ENCODE results near the gene ACTBL2. TPM values are rescaled to one million over a fixed set of nuclear protein-coding genes. Genes with fewer than 3 reads are reported as not detected.
A peak's percentile ranks its signal among the peaks of the same experiment; 100 is the strongest.

Gene ACTBL2
- total and polyA plus RNA-seq, 4 donors, result 0.04 to 0.29 (median 0.09) TPM; not detected in 1

DNA sequence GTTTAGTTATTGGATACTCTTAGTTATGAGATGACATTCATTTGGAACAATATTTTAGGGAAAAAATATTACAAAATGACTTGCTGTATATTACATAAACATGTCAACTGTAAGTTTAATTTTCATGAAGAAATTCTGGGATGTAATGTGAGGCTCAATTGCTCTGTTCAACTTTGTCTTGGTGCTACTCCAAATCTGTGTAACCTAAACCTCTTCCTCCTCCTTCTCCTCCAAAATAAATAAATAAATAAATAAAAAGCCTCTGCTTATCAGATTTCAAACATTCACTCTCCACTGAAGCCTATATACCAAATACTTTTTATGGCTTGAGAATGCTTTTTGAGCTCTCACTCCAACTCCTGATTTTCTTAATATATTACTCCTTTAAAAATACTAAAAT, 27.7 kb downstream of the ACTBL2 start:
- Histone ChIP-seq H3K9ac (ENCODE audit: insufficient read depth in 1 of 2, low read length in 2 of 2) (no peak overlapping the region), H3K4me3 (no peak overlapping the region), H3K36me3 (ENCODE audit: control insufficient read depth in 4 of 4, insufficient read depth in 4 of 4, low read length in 4 of 4) (no peaks in the 10 kb centered on the region), H3K27me3 (ENCODE audit: control insufficient read depth in 3 of 3, insufficient read depth in 3 of 3, low read length in 2 of 3) (no peaks in the 10 kb centered on the region), H3K9me3 (ENCODE audit: control insufficient read depth in 4 of 4, insufficient read depth in 3 of 4, low read length in 3 of 4) (no peaks in the 10 kb centered on the region), H3K27ac (ENCODE audit: low read depth in 1 of 2, low read length in 1 of 2) (no peak overlapping the region), H3K4me1 (ENCODE audit: control insufficient read depth in 5 of 5, insufficient read depth in 5 of 5, low read length in 5 of 5) (peaks cover 0 to 39% (median 7%) of the 10 kb centered on the region in 5 donors)
- ATAC-seq (ENCODE audit: insufficient read depth, low FRiP score) (no peak), DNase-seq (peak in 2 of 3 donors; percentile 29 to 56)
- TF ChIP-seq, protein P1, sequence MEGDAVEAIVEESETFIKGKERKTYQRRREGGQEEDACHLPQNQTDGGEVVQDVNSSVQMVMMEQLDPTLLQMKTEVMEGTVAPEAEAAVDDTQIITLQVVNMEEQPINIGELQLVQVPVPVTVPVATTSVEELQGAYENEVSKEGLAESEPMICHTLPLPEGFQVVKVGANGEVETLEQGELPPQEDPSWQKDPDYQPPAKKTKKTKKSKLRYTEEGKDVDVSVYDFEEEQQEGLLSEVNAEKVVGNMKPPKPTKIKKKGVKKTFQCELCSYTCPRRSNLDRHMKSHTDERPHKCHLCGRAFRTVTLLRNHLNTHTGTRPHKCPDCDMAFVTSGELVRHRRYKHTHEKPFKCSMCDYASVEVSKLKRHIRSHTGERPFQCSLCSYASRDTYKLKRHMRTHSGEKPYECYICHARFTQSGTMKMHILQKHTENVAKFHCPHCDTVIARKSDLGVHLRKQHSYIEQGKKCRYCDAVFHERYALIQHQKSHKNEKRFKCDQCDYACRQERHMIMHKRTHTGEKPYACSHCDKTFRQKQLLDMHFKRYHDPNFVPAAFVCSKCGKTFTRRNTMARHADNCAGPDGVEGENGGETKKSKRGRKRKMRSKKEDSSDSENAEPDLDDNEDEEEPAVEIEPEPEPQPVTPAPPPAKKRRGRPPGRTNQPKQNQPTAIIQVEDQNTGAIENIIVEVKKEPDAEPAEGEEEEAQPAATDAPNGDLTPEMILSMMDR (IDR thresholded peaks at IDR 0.05; ENCODE audit: control extremely low read depth, extremely low read depth), result no peak

DNA sequence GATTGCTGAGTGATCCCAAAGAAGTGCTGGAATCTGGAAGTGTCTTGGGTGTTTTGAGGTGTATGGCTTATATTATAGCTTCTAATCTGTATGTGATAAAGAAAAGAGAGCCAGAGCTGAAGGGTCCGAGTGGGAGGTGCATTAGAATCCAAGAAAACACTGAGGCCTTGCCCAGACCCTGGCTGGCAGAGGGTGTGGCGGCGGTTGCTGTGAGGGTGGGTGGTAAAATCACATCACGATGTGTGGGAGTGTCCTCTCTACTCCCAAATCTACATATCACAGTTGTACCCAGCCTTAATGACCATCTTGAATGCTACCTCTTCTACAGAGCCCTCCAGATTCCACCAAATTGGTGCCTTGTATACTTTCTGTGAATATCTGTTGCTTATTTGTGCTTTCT, 28.9 kb downstream of the ACTBL2 start:
- Histone ChIP-seq H3K4me1 (ENCODE audit: control insufficient read depth in 5 of 5, insufficient read depth in 5 of 5, low read length in 5 of 5) (peaks cover 0 to 39% (median 7%) of the 10 kb centered on the region in 5 donors), H3K27ac (ENCODE audit: low read depth in 1 of 2, low read length in 1 of 2) (no peak overlapping the region)

DNA sequence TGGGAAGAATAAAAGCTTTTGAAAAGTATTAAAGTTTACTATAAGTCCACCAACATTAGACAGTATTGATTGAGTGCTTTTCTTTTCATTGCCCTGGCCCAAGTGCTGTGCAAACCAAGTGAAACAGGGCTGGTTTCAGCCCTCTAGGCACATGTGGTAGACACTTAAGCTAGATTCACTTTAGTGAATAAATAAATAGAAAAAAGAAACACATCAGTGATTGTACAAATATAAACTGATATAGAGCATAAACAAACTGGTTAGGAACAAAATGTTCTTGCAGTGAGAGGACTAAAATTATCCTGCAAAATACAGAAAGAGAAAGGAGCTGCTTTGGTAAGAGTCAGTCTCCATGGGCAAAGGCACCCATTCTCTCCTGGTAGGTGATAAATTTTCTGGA, 29.7 kb downstream of the ACTBL2 start:
- no peak overlapping the region for H3K27ac ChIP-seq (ENCODE audit: low read depth in 1 of 2, low read length in 1 of 2)
- DNase-seq, result no peak
- no peaks in the 10 kb centered on the region for H3K36me3 ChIP-seq (ENCODE audit: control insufficient read depth in 4 of 4, insufficient read depth in 4 of 4, low read length in 4 of 4)

More for the DNA sequence above, 28.9 kb downstream of the ACTBL2 start:
- no peaks in the 10 kb centered on the region for H3K36me3 ChIP-seq (ENCODE audit: control insufficient read depth in 4 of 4, insufficient read depth in 4 of 4, low read length in 4 of 4)
- H3K9ac ChIP-seq (ENCODE audit: insufficient read depth in 1 of 2, low read length in 2 of 2), result no peak overlapping the region
- DNase-seq (no peak), ATAC-seq (ENCODE audit: insufficient read depth, low FRiP score) (no peak)
- no peaks in the 10 kb centered on the region for H3K9me3 ChIP-seq (ENCODE audit: control insufficient read depth in 4 of 4, insufficient read depth in 3 of 4, low read length in 3 of 4)
- TF ChIP-seq, protein P1 (IDR thresholded peaks at IDR 0.05; ENCODE audit: control extremely low read depth, extremely low read depth), result no peak
- no peak overlapping the region for H3K4me3 ChIP-seq
- H3K27me3 ChIP-seq (ENCODE audit: control insufficient read depth in 3 of 3, insufficient read depth in 3 of 3, low read length in 2 of 3), result no peaks in the 10 kb centered on the region
- 96 to 97% methylated on average over 4 of the region's 4 CpGs for WGBS, 2 donors

More for the DNA sequence above, 29.7 kb downstream of the ACTBL2 start:
- ATAC-seq (ENCODE audit: insufficient read depth, low FRiP score), result no peak
- Histone ChIP-seq H3K4me1 (ENCODE audit: control insufficient read depth in 5 of 5, insufficient read depth in 5 of 5, low read length in 5 of 5) (peaks cover 0 to 39% (median 7%) of the 10 kb centered on the region in 5 donors), H3K27me3 (ENCODE audit: control insufficient read depth in 3 of 3, insufficient read depth in 3 of 3, low read length in 2 of 3) (no peaks in the 10 kb centered on the region), H3K9me3 (ENCODE audit: control insufficient read depth in 4 of 4, insufficient read depth in 3 of 4, low read length in 3 of 4) (no peaks in the 10 kb centered on the region), H3K4me3 (no peak overlapping the region), H3K9ac (ENCODE audit: insufficient read depth in 1 of 2, low read length in 2 of 2) (no peak overlapping the region)
- TF ChIP-seq, protein P1 (IDR thresholded peaks at IDR 0.05; ENCODE audit: control extremely low read depth, extremely low read depth), result no peak

Data from lung (tissue), 12 donors.